ENCODE results near the gene ARL2BP. TPM values are rescaled to one million over a fixed set of nuclear protein-coding genes. Genes with fewer than 3 reads are reported as not detected.
"Not testable (repeated sequence)": the region's sequence is repeated elsewhere in the genome, so short reads cannot be mapped to it uniquely, and the experiment has no call there.

The ARL2BP gene
- total RNA-seq, 1 experiment from 2014 or later, result 33.1 TPM

DNA sequence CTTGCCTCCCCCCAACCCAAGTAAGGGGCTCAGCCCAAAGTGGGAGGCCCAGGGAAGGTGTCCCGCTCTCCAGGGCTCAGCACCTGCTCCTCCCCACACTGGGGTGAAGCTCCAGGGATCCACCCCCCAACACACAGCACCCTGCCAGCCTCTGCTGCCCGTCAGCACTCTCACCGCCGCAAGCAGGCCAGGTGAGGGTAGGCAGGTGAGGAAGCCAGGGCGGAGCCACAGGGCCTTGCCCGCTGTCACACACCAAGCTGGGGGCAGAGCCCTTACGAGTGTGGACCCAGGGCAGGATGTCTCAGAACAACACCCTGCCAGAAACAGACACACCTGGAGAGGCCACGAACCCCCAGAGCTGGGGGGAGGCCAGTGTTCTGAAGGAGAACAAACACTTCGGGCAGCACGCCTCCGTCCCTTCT lies 19.9 kb downstream of the ARL2BP start:
- TF ChIP-seq EZH2 (IDR thresholded peaks at IDR 0.05; ENCODE audit: borderline replicate concordance, low read depth, low read length, poor library complexity, severe bottlenecking), result no peak
- TF ChIP-seq, protein P1, sequence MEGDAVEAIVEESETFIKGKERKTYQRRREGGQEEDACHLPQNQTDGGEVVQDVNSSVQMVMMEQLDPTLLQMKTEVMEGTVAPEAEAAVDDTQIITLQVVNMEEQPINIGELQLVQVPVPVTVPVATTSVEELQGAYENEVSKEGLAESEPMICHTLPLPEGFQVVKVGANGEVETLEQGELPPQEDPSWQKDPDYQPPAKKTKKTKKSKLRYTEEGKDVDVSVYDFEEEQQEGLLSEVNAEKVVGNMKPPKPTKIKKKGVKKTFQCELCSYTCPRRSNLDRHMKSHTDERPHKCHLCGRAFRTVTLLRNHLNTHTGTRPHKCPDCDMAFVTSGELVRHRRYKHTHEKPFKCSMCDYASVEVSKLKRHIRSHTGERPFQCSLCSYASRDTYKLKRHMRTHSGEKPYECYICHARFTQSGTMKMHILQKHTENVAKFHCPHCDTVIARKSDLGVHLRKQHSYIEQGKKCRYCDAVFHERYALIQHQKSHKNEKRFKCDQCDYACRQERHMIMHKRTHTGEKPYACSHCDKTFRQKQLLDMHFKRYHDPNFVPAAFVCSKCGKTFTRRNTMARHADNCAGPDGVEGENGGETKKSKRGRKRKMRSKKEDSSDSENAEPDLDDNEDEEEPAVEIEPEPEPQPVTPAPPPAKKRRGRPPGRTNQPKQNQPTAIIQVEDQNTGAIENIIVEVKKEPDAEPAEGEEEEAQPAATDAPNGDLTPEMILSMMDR (conservative IDR thresholded peaks at IDR 0.05; ENCODE audit: low read depth, low read length), result no peak
- H3K36me3 ChIP-seq (ENCODE audit: insufficient read depth, low read length, poor library complexity, severe bottlenecking), result no peaks in the 10 kb centered on the region
- H3K4me1 ChIP-seq (ENCODE audit: insufficient read depth, low read length, poor library complexity, severe bottlenecking), result peaks cover 8% of the 10 kb centered on the region
- H3K4me3 ChIP-seq (ENCODE audit: low read depth, low read length, poor library complexity, severe bottlenecking), result no peak overlapping the region
- ChIA-PET CTCF (no interaction called here), POLR2A (ENCODE audit: low non-redundant PET) (no interaction called here)
- H3K27ac ChIP-seq (ENCODE audit: low read depth, low read length, poor library complexity, severe bottlenecking), result no peak overlapping the region
- intact Hi-C loops (cut with micrococcal nuclease; ENCODE audit: unreplicated experiment), result no loop called here
- no peak for DNase-seq (ENCODE audit: low spot score)
- H3K9me3 ChIP-seq (ENCODE audit: low read depth, low read length, poor library complexity, severe bottlenecking), result no peaks in the 10 kb centered on the region
- BruUV-seq (replicated peaks), result no TSS peak
- no peaks in the 10 kb centered on the region for H3K27me3 ChIP-seq (replicated peaks; ENCODE audit: insufficient read depth, low read depth, low read length, poor library complexity)

DNA sequence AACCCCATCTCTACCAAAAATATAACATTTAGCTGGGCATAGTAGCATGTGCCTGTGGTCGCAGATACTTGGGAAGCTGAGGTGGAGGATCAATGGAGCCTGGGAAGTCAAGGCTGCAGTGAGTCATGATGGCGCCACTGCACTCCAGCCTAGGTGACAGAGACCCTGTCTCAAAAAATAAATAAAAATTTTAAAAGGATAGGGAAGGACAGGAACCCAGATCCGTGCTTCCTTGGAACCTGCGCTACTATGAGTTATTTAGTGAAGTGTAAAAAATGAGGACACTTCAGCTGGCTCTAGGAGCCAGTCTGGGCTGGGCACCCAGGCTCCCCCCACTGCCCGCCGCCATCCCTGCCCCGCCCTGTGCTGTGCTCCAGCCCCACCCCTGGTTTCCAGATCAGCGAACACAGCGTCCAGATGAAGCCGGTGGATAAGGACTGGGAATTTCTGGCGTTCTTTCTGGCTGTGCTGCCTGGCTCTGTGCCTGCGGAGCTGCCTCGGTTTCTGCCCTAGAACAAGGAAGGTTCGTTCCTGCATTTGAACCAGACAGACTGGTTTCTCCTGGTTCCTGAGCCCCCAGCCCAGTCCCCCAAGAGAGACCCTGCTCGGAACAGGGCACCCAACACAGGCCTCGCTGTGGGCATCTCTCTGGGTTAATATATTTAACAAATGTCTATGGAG lies 20.9 kb downstream of the ARL2BP start:
- Histone ChIP-seq H3K4me1 (ENCODE audit: insufficient read depth, low read length, poor library complexity, severe bottlenecking) (no peaks in the 10 kb centered on the region), H3K9me3 (ENCODE audit: low read depth, low read length, poor library complexity, severe bottlenecking) (no peaks in the 10 kb centered on the region), H3K27me3 (replicated peaks; ENCODE audit: insufficient read depth, low read depth, low read length, poor library complexity) (no peaks in the 10 kb centered on the region), H3K27ac (ENCODE audit: low read depth, low read length, poor library complexity, severe bottlenecking) (no peak overlapping the region), H3K36me3 (ENCODE audit: insufficient read depth, low read length, poor library complexity, severe bottlenecking) (no peaks in the 10 kb centered on the region), H3K4me3 (ENCODE audit: low read depth, low read length, poor library complexity, severe bottlenecking) (no peak overlapping the region)
- TF ChIP-seq EZH2 (IDR thresholded peaks at IDR 0.05; ENCODE audit: borderline replicate concordance, low read depth, low read length, poor library complexity, severe bottlenecking), result no peak
- TF ChIP-seq, protein P1 (conservative IDR thresholded peaks at IDR 0.05; ENCODE audit: low read depth, low read length), result no peak
- POLR2A ChIA-PET (ENCODE audit: low non-redundant PET), result no interaction called here
- intact Hi-C loops (cut with micrococcal nuclease; ENCODE audit: unreplicated experiment), result no loop called here
- CTCF ChIA-PET, result no interaction called here
- DNase-seq (ENCODE audit: low spot score), result no peak
- BruUV-seq (replicated peaks), result no TSS peak

DNA sequence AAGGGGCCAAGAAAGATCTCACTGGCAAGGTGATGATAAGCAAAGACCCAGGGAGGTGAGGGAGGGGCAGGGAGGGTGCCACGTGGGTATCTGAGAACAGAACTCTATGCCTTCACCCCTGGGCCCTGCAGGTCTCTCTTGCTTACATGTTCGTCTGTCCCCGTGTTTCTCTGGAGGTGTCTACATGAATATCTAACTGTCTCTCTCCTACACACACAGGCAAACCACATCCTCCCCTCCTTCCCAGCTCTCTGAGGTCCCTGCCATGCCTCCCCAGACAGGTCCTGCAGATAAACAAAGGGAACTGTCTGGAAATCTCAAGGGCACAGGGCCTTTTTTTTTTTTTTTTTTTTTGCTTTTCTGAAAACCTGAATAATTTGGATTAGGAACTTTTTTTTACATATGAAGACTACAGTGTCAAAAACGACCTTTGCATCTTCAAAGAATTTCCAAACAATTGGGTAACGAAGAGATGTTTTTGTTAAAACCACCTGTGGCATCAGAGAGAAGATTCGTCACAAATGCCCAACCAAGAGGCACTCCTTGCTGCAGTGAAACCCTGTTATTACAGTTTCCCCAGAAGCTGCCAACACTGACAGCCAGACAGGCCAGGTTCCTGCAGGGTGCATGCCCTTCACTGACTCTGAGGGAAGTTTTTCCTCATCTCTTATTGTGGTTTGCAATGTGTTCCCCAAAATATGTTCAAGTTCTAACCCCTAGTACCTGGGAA lies 21.6 kb downstream of the ARL2BP start:
- Histone ChIP-seq H3K27me3 (replicated peaks; ENCODE audit: insufficient read depth, low read depth, low read length, poor library complexity) (no peaks in the 10 kb centered on the region), H3K4me3 (ENCODE audit: low read depth, low read length, poor library complexity, severe bottlenecking) (no peak overlapping the region), H3K36me3 (ENCODE audit: insufficient read depth, low read length, poor library complexity, severe bottlenecking) (no peaks in the 10 kb centered on the region), H3K27ac (ENCODE audit: low read depth, low read length, poor library complexity, severe bottlenecking) (no peak overlapping the region), H3K4me1 (ENCODE audit: insufficient read depth, low read length, poor library complexity, severe bottlenecking) (no peaks in the 10 kb centered on the region), H3K9me3 (ENCODE audit: low read depth, low read length, poor library complexity, severe bottlenecking) (no peaks in the 10 kb centered on the region)
- DNase-seq (ENCODE audit: low spot score), result no peak
- no TSS peak for BruUV-seq (replicated peaks)
- CTCF ChIA-PET, result no interaction called here
- POLR2A ChIA-PET (ENCODE audit: low non-redundant PET), result no interaction called here
- intact Hi-C loops (cut with micrococcal nuclease; ENCODE audit: unreplicated experiment), result no loop called here
- no peak for TF ChIP-seq EZH2 (IDR thresholded peaks at IDR 0.05; ENCODE audit: borderline replicate concordance, low read depth, low read length, poor library complexity, severe bottlenecking)
- TF ChIP-seq, protein P1 (conservative IDR thresholded peaks at IDR 0.05; ENCODE audit: low read depth, low read length), result no peak

DNA sequence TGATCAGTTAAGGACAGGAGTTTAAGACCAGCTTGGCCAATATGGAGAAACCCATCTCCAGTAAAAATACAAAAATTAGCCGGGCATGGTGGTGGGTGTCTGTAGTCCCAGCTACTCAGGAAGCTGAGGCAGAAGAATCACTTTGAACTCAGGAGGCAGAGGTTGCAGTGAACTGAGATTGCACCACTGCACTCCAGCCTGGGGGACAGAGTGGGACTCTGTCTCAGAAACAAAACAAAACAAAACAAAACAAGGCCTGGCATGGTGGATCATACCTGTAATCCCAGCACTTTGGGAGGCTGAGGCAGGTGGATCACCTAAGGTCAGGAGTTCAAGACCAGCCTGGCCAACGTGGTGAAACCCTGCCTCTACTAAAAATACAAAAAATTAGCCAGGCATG lies 22.3 kb downstream of the ARL2BP start:
- H3K4me1 ChIP-seq (ENCODE audit: insufficient read depth, low read length, poor library complexity, severe bottlenecking); CTCF ChIA-PET; BruUV-seq (replicated peaks); H3K27me3 ChIP-seq (replicated peaks; ENCODE audit: insufficient read depth, low read depth, low read length, poor library complexity); POLR2A ChIA-PET (ENCODE audit: low non-redundant PET); DNase-seq (ENCODE audit: low spot score); intact Hi-C loops (cut with micrococcal nuclease; ENCODE audit: unreplicated experiment); H3K36me3 ChIP-seq (ENCODE audit: insufficient read depth, low read length, poor library complexity, severe bottlenecking); H3K27ac ChIP-seq (ENCODE audit: low read depth, low read length, poor library complexity, severe bottlenecking); H3K4me3 ChIP-seq (ENCODE audit: low read depth, low read length, poor library complexity, severe bottlenecking); H3K9me3 ChIP-seq (ENCODE audit: low read depth, low read length, poor library complexity, severe bottlenecking): not testable (repeated sequence)
